BE2C (cell line): ENCODE results near the gene ZNF227.

ENCODE experiments used
- DNase-seq: peaks from one replicate; pipeline ENCODE4 v3.0.0-alpha.2; 2020
- H3K27me3 ChIP-seq: fragments of 250-450 bp; sonication (Bioruptor Pico); 2 replicates; pipeline ENCODE4 v1.5.1; 2020; ENCODE audit warnings: mild to moderate bottlenecking
- H3K36me3 ChIP-seq: fragments of 250-450 bp; sonication (Bioruptor Pico); 2 replicates; pipeline ENCODE4 v1.5.1; 2020; ENCODE audit warnings: mild to moderate bottlenecking
- H3K4me1 ChIP-seq: fragments of 250-450 bp; sonication (Bioruptor Pico); 2 replicates; pipeline ENCODE4 v1.5.1; 2020
- H3K4me3 ChIP-seq: 2 replicates; pipeline ENCODE4 v1.5.1; 2011; ENCODE audit warnings: low read depth, low read length
- H3K9me3 ChIP-seq: fragments of 250-450 bp; sonication (Bioruptor Pico); 2 replicates; pipeline ENCODE4 v1.5.1; 2020
- TF ChIP-seq, protein P1 (sequence below): IDR thresholded peaks from 2 replicates; pipeline ENCODE4 v1.5.1; 2012; ENCODE audit warnings: mild to moderate bottlenecking, low read depth, low read length

The ZNF227 gene

DNA sequence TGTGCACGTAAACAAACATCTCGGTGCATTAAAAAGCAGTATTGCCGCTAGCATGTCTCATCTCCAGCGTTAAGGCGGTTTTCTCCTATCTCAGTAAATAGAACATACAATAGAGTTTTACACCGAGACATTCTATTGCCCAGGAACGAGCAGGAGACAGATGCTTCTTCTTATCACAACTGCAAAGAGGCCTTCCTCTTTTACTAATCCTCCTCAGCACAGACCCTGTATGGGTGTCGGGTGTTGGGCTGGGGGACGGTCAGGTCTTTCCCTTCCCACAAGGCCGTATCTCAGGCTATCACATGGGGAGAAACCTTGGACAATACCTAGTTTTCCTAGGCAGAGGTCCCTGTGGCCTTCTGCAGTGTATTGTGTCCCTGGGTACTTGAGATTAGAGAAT is 68.6 kb downstream of the ZNF227 start:
- Histone ChIP-seq H3K36me3 (no peaks in the 10 kb centered on the region), H3K4me1 (no peaks in the 10 kb centered on the region), H3K27me3 (no peaks in the 10 kb centered on the region), H3K9me3 (no peaks in the 10 kb centered on the region), H3K4me3 (no peak overlapping the region)
- DNase-seq: no peak
- TF ChIP-seq, protein P1, sequence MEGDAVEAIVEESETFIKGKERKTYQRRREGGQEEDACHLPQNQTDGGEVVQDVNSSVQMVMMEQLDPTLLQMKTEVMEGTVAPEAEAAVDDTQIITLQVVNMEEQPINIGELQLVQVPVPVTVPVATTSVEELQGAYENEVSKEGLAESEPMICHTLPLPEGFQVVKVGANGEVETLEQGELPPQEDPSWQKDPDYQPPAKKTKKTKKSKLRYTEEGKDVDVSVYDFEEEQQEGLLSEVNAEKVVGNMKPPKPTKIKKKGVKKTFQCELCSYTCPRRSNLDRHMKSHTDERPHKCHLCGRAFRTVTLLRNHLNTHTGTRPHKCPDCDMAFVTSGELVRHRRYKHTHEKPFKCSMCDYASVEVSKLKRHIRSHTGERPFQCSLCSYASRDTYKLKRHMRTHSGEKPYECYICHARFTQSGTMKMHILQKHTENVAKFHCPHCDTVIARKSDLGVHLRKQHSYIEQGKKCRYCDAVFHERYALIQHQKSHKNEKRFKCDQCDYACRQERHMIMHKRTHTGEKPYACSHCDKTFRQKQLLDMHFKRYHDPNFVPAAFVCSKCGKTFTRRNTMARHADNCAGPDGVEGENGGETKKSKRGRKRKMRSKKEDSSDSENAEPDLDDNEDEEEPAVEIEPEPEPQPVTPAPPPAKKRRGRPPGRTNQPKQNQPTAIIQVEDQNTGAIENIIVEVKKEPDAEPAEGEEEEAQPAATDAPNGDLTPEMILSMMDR: no peak

DNA sequence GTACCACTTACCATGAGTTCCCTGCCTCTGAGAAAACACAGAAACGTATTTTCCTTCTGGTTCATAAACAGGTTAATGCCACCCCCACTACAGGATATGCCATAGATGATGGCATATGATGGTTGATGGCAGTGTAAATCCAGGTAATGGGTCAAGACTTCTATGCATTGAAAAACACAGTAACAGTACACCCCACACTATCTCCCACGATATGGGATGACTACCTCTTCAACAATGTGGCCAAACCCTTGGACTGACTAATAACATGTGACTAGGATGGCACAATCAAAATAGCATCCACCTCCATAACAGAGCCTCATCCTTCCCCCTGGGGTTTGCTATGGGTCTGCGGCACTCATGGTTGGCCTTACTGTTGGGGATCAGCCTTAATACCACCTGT is 70.5 kb downstream of the ZNF227 start:
- peaks cover 7% of the 10 kb centered on the region for H3K36me3 ChIP-seq
- no peaks in the 10 kb centered on the region for H3K27me3 ChIP-seq
- no peaks in the 10 kb centered on the region for H3K9me3 ChIP-seq

GRCh38 chr19:44284968-44285367 is 72.6 kb downstream of the ZNF227 start:
- no peaks in the 10 kb centered on the region for H3K27me3 ChIP-seq
- DNase-seq: no peak
- H3K36me3 ChIP-seq: peaks cover 19% of the 10 kb centered on the region
- H3K9me3 ChIP-seq: no peaks in the 10 kb centered on the region
- no peaks in the 10 kb centered on the region for H3K4me1 ChIP-seq
- no peak overlapping the region for H3K4me3 ChIP-seq
- TF ChIP-seq, protein P1: no peak

More for the DNA sequence above, 70.5 kb downstream of the ZNF227 start:
- DNase-seq: no peak
- TF ChIP-seq, protein P1: no peak
- Histone ChIP-seq H3K4me1 (no peaks in the 10 kb centered on the region), H3K4me3 (no peak overlapping the region)
